GM23338 (cell line): ENCODE measurements around the gene JAKMIP2. TPM values are rescaled to one million over a fixed set of nuclear protein-coding genes. Genes with fewer than 3 reads are reported as not detected.

Experiments
- ATAC-seq: fragments of 200-7000 bp; cut with Tn5 transposase; 3 replicates; pipeline ENCODE4 v1.9.1; 2020
- DNase-seq: peaks from one replicate; pipeline ENCODE4 v3.0.0-alpha.2; 2015; ENCODE audit warnings: low spot score
- H2AFZ ChIP-seq: fragments of 200-600 bp; sonication (generic); 2 replicates; pipeline ENCODE4 v1.8.0; 2016; ENCODE audit warnings: antibody characterized with exemption, mild to moderate bottlenecking, moderate library complexity
- H3F3A ChIP-seq: fragments of 200-600 bp; sonication (generic); replicated peaks from 2 replicates; pipeline ENCODE4 v1.8.0; 2017; ENCODE audit warnings: antibody characterized with exemption, mixed run types, low read depth
- H3K27ac ChIP-seq: fragments of 200-600 bp; sonication (generic); 2 replicates; pipeline ENCODE4 v1.6.1; 2016; ENCODE audit warnings: low read depth
- H3K27me3 ChIP-seq: fragments of 200-600 bp; sonication (generic); 2 replicates; pipeline ENCODE4 v1.8.0; 2016; ENCODE audit warnings: mild to moderate bottlenecking, mixed run types, moderate library complexity; ENCODE audit not compliant: insufficient read depth
- H3K36me3 ChIP-seq: fragments of 200-600 bp; sonication (generic); 2 replicates; pipeline ENCODE4 v1.8.0; 2016; ENCODE audit warnings: mild to moderate bottlenecking; ENCODE audit not compliant: insufficient read depth
- H3K4me1 ChIP-seq: fragments of 200-600 bp; sonication (generic); 2 replicates; pipeline ENCODE4 v1.8.0; 2016; ENCODE audit warnings: mild to moderate bottlenecking, moderate library complexity; ENCODE audit not compliant: insufficient read depth
- H3K4me2 ChIP-seq: fragments of 200-600 bp; sonication (generic); 2 replicates; pipeline ENCODE4 v1.7.1; 2017; ENCODE audit warnings: mixed run types
- H3K4me3 ChIP-seq: fragments of 200-600 bp; sonication (generic); 2 replicates; pipeline ENCODE4 v1.6.1; 2016; ENCODE audit warnings: mixed run types
- H3K79me2 ChIP-seq: fragments of 200-600 bp; sonication (generic); replicated peaks from 2 replicates; pipeline ENCODE4 v1.8.0; 2017; ENCODE audit warnings: mild to moderate bottlenecking; ENCODE audit not compliant: insufficient read depth
- H3K9me2 ChIP-seq: fragments of 200-600 bp; sonication (generic); 2 replicates; pipeline ENCODE4 v1.8.0; 2017; ENCODE audit not compliant: insufficient read depth
- H4K20me1 ChIP-seq: fragments of 200-600 bp; sonication (generic); replicated peaks from 2 replicates; pipeline ENCODE4 v1.8.0; 2017; ENCODE audit warnings: mild to moderate bottlenecking; ENCODE audit not compliant: insufficient read depth
- H3K27ac Mint-ChIP-seq: 2 replicates; pipeline ENCODE4 v1.8.0; 2020; ENCODE audit warnings: inconsistent platforms, mild to moderate bottlenecking, moderate library complexity, mixed read lengths
- H3K27me3 Mint-ChIP-seq: 3 replicates; pipeline ENCODE4 v1.8.0; 2022; ENCODE audit warnings: low read depth, mild to moderate bottlenecking, moderate library complexity, mixed read lengths, inconsistent platforms; ENCODE audit not compliant: insufficient read depth, poor library complexity
- H3K36me3 Mint-ChIP-seq: 3 replicates; pipeline ENCODE4 v1.8.0; 2021; ENCODE audit warnings: low read depth, mild to moderate bottlenecking, inconsistent platforms, moderate library complexity, mixed read lengths
- H3K4me1 Mint-ChIP-seq: 3 replicates; pipeline ENCODE4 v1.8.0; 2020; ENCODE audit warnings: mild to moderate bottlenecking, inconsistent platforms, mixed read lengths
- H3K4me3 Mint-ChIP-seq: 3 replicates; pipeline ENCODE4 v1.8.0; 2021; ENCODE audit warnings: moderate library complexity, mild to moderate bottlenecking, inconsistent platforms, mixed read lengths
- H3K9me3 Mint-ChIP-seq: 3 replicates; pipeline ENCODE4 v1.8.0; 2020; ENCODE audit warnings: moderate library complexity, mild to moderate bottlenecking, inconsistent platforms, mixed read lengths
- CREB1 ChIP-seq: fragments of 250-450 bp; sonication (Bioruptor Pico); IDR thresholded peaks from 2 replicates; pipeline ENCODE4 v1.5.0; 2020; ENCODE audit warnings: low read depth, mild to moderate bottlenecking, moderate library complexity
- CTCF ChIP-seq, 2 experiments: fragments of 200-600 bp in 1 of 2; sonication (generic) in 1 of 2; conservative IDR thresholded peaks; 2 replicates each; pipeline versions ENCODE4 v1.5.1 to v1.6.1; 2016 to 2017; ENCODE audit warnings: antibody characterized with exemption in 2 of 2, low read depth in 2 of 2, mild to moderate bottlenecking in 2 of 2, moderate library complexity in 1 of 2
- ETS1 ChIP-seq: IDR thresholded peaks from 2 replicates; pipeline ENCODE4 v1.6.1; 2016; ENCODE audit warnings: antibody characterized with exemption
- EZH2 ChIP-seq: fragments of 200-600 bp; sonication (generic); IDR thresholded peaks from one replicate; pipeline ENCODE4 v1.8.0; 2017; ENCODE audit warnings: antibody characterized with exemption, mild to moderate bottlenecking, low read depth; ENCODE audit not compliant: unreplicated experiment
- EZH2phosphoT487 ChIP-seq: fragments of 200-600 bp; sonication (generic); IDR thresholded peaks from one replicate; pipeline ENCODE4 v1.8.1; 2018; ENCODE audit warnings: antibody characterized with exemption; ENCODE audit not compliant: unreplicated experiment
- NANOG ChIP-seq: IDR thresholded peaks from 2 replicates; pipeline ENCODE4 v1.6.1; 2016; ENCODE audit warnings: antibody characterized with exemption, borderline replicate concordance
- POLR2AphosphoS5 ChIP-seq: IDR thresholded peaks from 2 replicates; pipeline ENCODE4 v1.6.1; 2016; ENCODE audit warnings: antibody characterized with exemption, low read depth
- REST ChIP-seq: IDR thresholded peaks from one replicate; pipeline ENCODE4 v1.6.1; 2018; ENCODE audit warnings: antibody characterized with exemption; ENCODE audit not compliant: unreplicated experiment
- STAT1 ChIP-seq: IDR thresholded peaks from one replicate; pipeline ENCODE4 v1.6.1; 2016; ENCODE audit warnings: antibody characterized with exemption; ENCODE audit not compliant: unreplicated experiment
- ZNF114 ChIP-seq: fragments of 250-450 bp; sonication (Bioruptor Pico); IDR thresholded peaks from 2 replicates; pipeline ENCODE4 v1.5.0; 2020; ENCODE audit warnings: mild to moderate bottlenecking, moderate library complexity
- polyA plus RNA-seq: library from polyadenylated mRNA; unstranded; fragments of >200 nt; fragmentation: Nextera tagmentation; extraction: Ambion mirVana; gene quantifications from 2 replicates; pipeline ENCODE4 v1.2.1, GENCODE V29; 2016
- total RNA-seq: library from RNA; depleted of rRNA; stranded (reverse); fragments of >200 nt; shearing (Covaris generic); gene quantifications from 2 replicates; pipeline ENCODE4 v1.2.3, GENCODE V29; 2014

Gene JAKMIP2
- total and polyA plus RNA-seq, 2 experiments from 2014 or later = 20.5 to 27.2 TPM

GRCh38 chr5:147575598-147575997 lies 206.9 kb downstream of the JAKMIP2 start:
- H3K9me3 Mint-ChIP-seq = peaks cover 14% of the 10 kb centered on the region
- Histone ChIP-seq H2AFZ (no peak overlapping the region), H3K9me2 (no peaks in the 10 kb centered on the region), H3F3A (no peaks in the 10 kb centered on the region), H3K36me3 (no peaks in the 10 kb centered on the region), H4K20me1 (no peaks in the 10 kb centered on the region), H3K79me2 (peaks cover 84% of the 10 kb centered on the region), H3K27me3 (no peaks in the 10 kb centered on the region), H3K4me1 (peaks cover 42% of the 10 kb centered on the region), H3K27ac (no peak overlapping the region), H3K4me3 (no peak overlapping the region), H3K4me2 (no peak overlapping the region)
- H3K4me3 Mint-ChIP-seq = no peak overlapping the region
- ATAC-seq = no peak
- peaks cover 60% of the 10 kb centered on the region for H3K4me1 Mint-ChIP-seq
- H3K27me3 Mint-ChIP-seq = peaks cover 9% of the 10 kb centered on the region
- DNase-seq = no peak
- TF ChIP-seq EZH2phosphoT487 = no peak
- TF ChIP-seq ZNF114 (CRISPR knock-in tag) = no peak
- no peak for TF ChIP-seq STAT1
- TF ChIP-seq EZH2 = no peak
- peaks cover 29% of the 10 kb centered on the region for H3K36me3 Mint-ChIP-seq
- H3K27ac Mint-ChIP-seq = no peak overlapping the region

- Mint-ChIP-seq H3K9me3 (no peaks in the 10 kb centered on the region), H3K36me3 (peaks cover 17% of the 10 kb centered on the region; the same call in 2 of the 3 replicates), H3K4me3 (no peak overlapping the region), H3K27ac (peak overlapping the region; percentile 83; the same call in 1 of the 2 replicates), H3K4me1 (peaks cover 65% of the 10 kb centered on the region), H3K27me3 (peaks cover 9% of the 10 kb centered on the region)
- Histone ChIP-seq H3K4me3 (no peak overlapping the region), H4K20me1 (no peaks in the 10 kb centered on the region), H3K9me2 (no peaks in the 10 kb centered on the region), H3K36me3 (no peaks in the 10 kb centered on the region), H3K27me3 (no peaks in the 10 kb centered on the region), H3K79me2 (peaks cover 84% of the 10 kb centered on the region), H2AFZ (no peak overlapping the region), H3K4me2 (peak overlapping the region; percentile 59; the same call in 1 of the 2 replicates), H3K4me1 (peaks cover 51% of the 10 kb centered on the region), H3F3A (peaks cover 10% of the 10 kb centered on the region; the same call in 1 of the 2 replicates), H3K27ac (peak overlapping the region; percentile 61)
- ATAC-seq (no peak), DNase-seq (no peak)
- TF ChIP-seq NANOG (no peak), CREB1 (CRISPR knock-in tag) (no peak), CTCF (conservative IDR thresholded peaks at IDR 0.05; ENCODE audit: low read depth in 2 of 2) (no peak), EZH2 (no peak)
Observed at GRCh38 chr5:147573211-147573610, 209.3 kb downstream of the JAKMIP2 start.

- H3K9me3 Mint-ChIP-seq = no peaks in the 10 kb centered on the region; the same call in 2 of the 3 replicates
- peaks cover 68% of the 10 kb centered on the region for H3K4me1 Mint-ChIP-seq
- H3K36me3 ChIP-seq = peaks cover 4% of the 10 kb centered on the region; the same call in 1 of the 2 replicates
- H3K36me3 Mint-ChIP-seq = peaks cover 39% of the 10 kb centered on the region
- peaks cover 44% of the 10 kb centered on the region for H3K4me1 ChIP-seq
- ATAC-seq (peak; percentile 45), DNase-seq (peak; percentile 54)
- no peak overlapping the region for H2AFZ ChIP-seq
- H3K4me3 Mint-ChIP-seq = peak overlapping the region; percentile 0; the same call in 1 of the 3 replicates
- H3K4me3 ChIP-seq = no peak overlapping the region
- H3K4me2 ChIP-seq = peak overlapping the region; percentile 30
- H3K27ac ChIP-seq = peak overlapping the region; percentile 96
- peaks cover 13% of the 10 kb centered on the region for H3K27me3 Mint-ChIP-seq
- H4K20me1 ChIP-seq = no peaks in the 10 kb centered on the region
- peaks cover 77% of the 10 kb centered on the region for H3K79me2 ChIP-seq
- H3K27me3 ChIP-seq = no peaks in the 10 kb centered on the region
- peaks cover 17% of the 10 kb centered on the region; the same call in 1 of the 2 replicates for H3F3A ChIP-seq
- H3K27ac Mint-ChIP-seq = peak overlapping the region; percentile 81
- H3K9me2 ChIP-seq = no peaks in the 10 kb centered on the region
- TF ChIP-seq POLR2AphosphoS5 (no peak), EZH2phosphoT487 (no peak), ETS1 (no peak), STAT1 (no peak), CTCF (conservative IDR thresholded peaks at IDR 0.05; ENCODE audit: low read depth in 2 of 2) (no peak), REST (no peak)
Observed at GRCh38 chr5:147568710-147569406, 213.7 kb downstream of the JAKMIP2 start.
